CD1c-positive myeloid dendritic cell (primary cell): ENCODE measurements around the gene KLF16.
"Not testable (repeated sequence)": the region's sequence is repeated elsewhere in the genome, so short reads cannot be mapped to it uniquely, and the experiment has no call there.

Source experiments
- DNase-seq: peaks from one replicate; pipeline ENCODE4 v3.0.0-alpha.2; 2016; ENCODE audit errors: extremely low spot score

Gene KLF16

GRCh38 chr19:1863328-1863637 is at the start of gene KLF16:
Gene KLF16 (minus strand): TSS chr19:1863579. CDS start chr19:1863497, 82 bp downstream.
- DNase-seq: no peak

- DNase-seq: no peak
Observed at GRCh38 chr19:1912760-1913505, 49.6 kb upstream of the KLF16 start.

- no peak for DNase-seq
Observed at GRCh38 chr19:1911995-1912394, 48.6 kb upstream of the KLF16 start.

GRCh38 chr19:1911098-1911497 is 47.7 kb upstream of the KLF16 start:
- DNase-seq: no peak

GRCh38 chr19:1910177-1910576 is 46.8 kb upstream of the KLF16 start:
- no peak for DNase-seq

- DNase-seq: no peak
Observed at GRCh38 chr19:1909761-1910080, 46.3 kb upstream of the KLF16 start.

- DNase-seq: no peak
Observed at GRCh38 chr19:1908364-1908678, 44.9 kb upstream of the KLF16 start.

- no peak for DNase-seq
Observed at GRCh38 chr19:1907563-1908363, 44.4 kb upstream of the KLF16 start.

GRCh38 chr19:1906985-1907562 is 43.7 kb upstream of the KLF16 start:
- DNase-seq: no peak

GRCh38 chr19:1905863-1906375 is 42.5 kb upstream of the KLF16 start:
- no peak for DNase-seq

- peak; percentile 98 for DNase-seq
Observed at GRCh38 chr19:1905110-1905862, 41.9 kb upstream of the KLF16 start, which contains the start of the genes ADAT3 and SCAMP4. Gene ADAT3 (plus strand): TSS chr19:1905399. CDS start chr19:1912048, 6,649 bp downstream. Gene SCAMP4 (plus strand): TSS chr19:1905399. CDS start chr19:1915020, 9,621 bp downstream.

GRCh38 chr19:1904860-1905109 is 41.4 kb upstream of the KLF16 start:
- no peak for DNase-seq

- DNase-seq: peak; percentile 28
Observed at GRCh38 chr19:1902923-1903322, 39.5 kb upstream of the KLF16 start.

GRCh38 chr19:1901940-1902404 is 38.6 kb upstream of the KLF16 start:
- peak; percentile 97 for DNase-seq

- peak; percentile 44 for DNase-seq
Observed at GRCh38 chr19:1896508-1896907, 33.1 kb upstream of the KLF16 start.

GRCh38 chr19:1893791-1894190 is 30.4 kb upstream of the KLF16 start:
- no peak for DNase-seq

- DNase-seq: no peak
Observed at GRCh38 chr19:1889907-1890306, 26.5 kb upstream of the KLF16 start.

GRCh38 chr19:1888385-1888784 is 25.0 kb upstream of the KLF16 start:
- no peak for DNase-seq

- DNase-seq: not testable (repeated sequence)
Observed at GRCh38 chr19:1886360-1886759, 23.0 kb upstream of the KLF16 start.

- peak; percentile 99 for DNase-seq
Observed at GRCh38 chr19:1885398-1886119, 22.2 kb upstream of the KLF16 start, which contains the start of gene ABHD17A. Gene ABHD17A (minus strand): TSS chr19:1885496. CDS start chr19:1881566, 3,930 bp downstream.

- DNase-seq: no peak
Observed at GRCh38 chr19:1884719-1885334, 21.4 kb upstream of the KLF16 start.
